Measurements from ENCODE around the gene DAPL1.

DAPL1 gene

DNA sequence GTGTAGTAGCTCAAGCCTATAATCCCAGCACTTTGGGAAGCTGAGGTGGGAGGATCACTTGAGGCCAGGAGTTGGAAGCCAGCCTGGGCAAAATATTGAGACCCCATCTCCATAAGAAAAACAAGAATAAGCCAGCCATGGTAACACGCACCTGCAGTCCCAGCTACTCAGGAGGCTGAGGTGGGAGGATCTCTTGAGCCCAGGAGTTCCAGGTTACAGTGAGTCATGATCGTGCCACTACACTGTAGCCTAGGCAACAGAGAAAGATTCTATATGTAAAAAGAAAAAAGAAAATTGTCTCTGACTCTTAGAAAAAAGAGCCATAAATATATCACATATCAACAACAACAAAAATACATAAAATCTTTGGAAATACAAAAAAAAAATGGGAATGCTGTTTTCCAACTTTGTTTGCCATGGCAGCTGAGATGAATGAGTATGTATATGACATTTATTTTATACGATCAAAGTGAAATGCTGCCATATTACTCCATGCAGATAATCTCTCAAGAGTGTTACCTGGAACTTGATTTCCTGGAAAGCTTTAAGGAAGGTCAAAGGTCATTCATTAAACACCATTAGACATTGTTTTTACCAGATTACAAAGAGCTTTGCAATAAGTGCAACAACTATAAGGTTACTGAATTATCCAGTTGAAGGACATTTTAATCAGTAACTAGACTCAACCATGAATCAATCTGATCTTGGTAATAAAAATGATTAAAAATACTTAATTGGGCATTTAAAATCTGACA, 19.7 kb upstream of the DAPL1 start:
- H3K4me3 ChIP-seq (ENCODE audit: low read depth, low read length) = no peak overlapping the region
- DNase-seq (ENCODE audit: low read depth) = no peak

DNA sequence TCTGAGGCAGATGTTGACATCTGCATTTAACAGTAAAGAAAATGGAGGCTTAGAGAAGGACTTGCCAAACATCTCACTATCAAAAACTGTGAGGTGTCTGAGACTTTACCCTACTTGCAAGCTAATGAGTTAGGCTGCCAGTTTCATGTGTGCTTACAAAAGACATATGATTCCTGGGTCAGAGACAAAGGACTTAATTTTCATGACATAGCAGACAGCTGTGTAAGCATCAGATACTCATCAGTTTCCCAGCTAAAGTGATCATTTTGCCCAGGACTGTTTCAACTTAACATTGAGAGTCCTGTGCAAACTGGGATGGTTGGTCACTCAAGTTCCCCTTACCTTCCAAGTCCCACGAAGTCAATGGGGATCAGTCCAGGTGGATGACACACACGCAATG, 18.9 kb upstream of the DAPL1 start:
- no peak for DNase-seq (ENCODE audit: low read depth)
- H3K4me3 ChIP-seq (ENCODE audit: low read depth, low read length) = no peak overlapping the region

DNA sequence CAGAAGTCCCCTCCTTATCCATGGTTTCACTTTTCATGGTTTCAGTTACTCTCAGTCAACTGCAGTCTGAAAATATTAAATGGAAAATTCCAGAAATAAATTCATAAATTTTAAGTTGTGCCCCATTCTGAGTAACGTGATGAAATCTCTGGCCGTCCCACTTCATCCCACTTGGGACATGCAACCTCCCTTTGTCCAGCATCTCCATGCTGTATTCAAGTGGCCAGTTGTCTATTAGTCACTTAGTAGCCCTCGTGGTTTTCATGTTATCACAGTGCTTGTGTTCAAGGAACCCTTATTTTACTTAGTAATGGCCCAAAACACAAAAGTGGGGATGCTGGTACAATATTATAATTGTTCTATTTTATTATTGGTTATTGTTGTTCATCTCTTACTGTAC, 18.0 kb upstream of the DAPL1 start:
- DNase-seq (ENCODE audit: low read depth) = no peak
- H3K4me3 ChIP-seq (ENCODE audit: low read depth, low read length) = no peak overlapping the region

DNA sequence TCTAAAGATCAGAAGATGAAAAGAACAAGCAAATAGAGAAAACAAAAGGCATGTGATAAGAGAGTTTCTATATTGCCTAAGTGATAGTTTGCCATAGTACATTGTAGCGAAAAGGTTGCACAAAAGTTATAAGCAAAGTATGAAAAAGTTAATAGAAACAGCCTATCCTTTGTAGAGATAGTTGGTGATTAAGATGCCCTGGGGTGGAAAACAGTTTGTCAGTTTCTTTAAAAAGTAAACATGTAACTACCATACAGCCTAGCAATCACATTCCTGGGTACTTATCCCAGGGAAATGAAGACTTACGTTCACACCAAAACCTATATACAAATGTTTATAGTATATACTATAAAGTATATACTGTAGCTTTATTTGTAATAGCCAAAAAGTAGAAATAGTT, 16.9 kb upstream of the DAPL1 start:
- H3K4me3 ChIP-seq (ENCODE audit: low read depth, low read length) = no peak overlapping the region
- DNase-seq (ENCODE audit: low read depth) = no peak

DNA sequence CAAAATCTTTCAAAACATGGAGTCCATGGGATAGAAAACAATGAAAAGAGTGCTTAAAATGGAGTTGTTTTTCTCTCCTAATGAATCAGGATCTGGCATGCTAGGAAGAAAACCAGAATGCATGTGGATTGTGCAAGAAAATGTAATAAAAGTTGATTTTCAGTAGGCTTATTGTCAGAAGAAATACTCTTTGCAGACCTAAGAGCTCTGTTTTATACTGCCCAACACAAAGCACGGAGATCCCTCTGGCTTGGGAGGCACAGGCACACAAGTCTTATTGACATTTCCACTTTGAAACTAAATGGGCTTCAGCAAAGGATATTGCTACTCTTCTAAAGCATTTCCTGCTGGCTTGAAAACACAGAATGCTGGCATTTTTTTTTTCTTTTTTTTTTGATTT, 15.5 kb upstream of the DAPL1 start:
- DNase-seq (ENCODE audit: low read depth) = no peak
- no peak overlapping the region for H3K4me3 ChIP-seq (ENCODE audit: low read depth, low read length)

DNA sequence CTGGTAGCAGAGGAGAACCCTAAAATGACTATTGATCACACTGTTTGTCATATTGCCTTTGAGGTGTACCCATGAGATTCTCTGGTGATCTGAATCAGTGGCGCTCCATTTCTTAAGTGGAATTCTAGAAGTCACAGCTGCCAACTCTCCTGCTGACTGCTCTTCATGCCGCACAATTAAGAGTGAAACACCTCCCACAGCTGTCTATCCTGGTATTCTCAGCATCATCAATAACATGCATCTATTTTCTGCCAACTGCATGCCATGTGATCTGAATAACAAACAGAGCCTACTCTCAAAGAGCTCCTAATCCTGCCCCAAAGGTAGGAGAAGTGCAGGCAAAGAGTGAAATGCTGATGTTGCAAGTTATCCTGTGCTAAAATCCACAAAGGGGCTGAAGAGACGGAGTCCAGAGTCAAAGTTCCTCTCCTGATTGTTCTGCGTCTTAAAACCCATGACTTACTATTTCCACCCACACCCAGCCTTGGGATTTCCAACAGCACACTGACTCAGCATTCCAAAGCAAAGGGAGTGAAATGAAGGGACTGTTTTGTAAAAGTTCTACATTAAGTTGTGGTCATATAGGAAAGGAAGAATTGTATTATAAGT, 13.7 kb upstream of the DAPL1 start:
- DNase-seq (ENCODE audit: low read depth) = peak; percentile 53
- no peak overlapping the region for H3K4me3 ChIP-seq (ENCODE audit: low read depth, low read length)

DNA sequence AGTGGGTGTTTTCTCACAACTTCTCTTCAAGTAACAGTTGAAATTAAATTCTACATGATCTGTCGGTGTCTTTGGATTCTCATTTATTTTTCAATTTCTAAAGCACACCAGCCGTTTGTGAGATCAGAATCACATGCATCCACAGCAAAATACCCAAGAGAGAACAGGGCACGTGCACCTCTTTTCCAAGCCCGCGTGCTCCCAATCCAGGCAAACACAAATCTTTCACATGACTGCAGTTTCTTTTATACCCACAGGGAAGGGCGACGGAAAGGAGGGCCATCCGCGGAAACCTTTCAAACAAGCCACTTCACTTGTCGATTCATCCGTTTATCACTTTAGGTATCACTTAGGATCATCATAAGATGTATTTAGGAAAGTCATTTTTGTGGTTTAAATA, 13.0 kb upstream of the DAPL1 start:
- no peak for DNase-seq (ENCODE audit: low read depth)
- no peak overlapping the region for H3K4me3 ChIP-seq (ENCODE audit: low read depth, low read length)

DNA sequence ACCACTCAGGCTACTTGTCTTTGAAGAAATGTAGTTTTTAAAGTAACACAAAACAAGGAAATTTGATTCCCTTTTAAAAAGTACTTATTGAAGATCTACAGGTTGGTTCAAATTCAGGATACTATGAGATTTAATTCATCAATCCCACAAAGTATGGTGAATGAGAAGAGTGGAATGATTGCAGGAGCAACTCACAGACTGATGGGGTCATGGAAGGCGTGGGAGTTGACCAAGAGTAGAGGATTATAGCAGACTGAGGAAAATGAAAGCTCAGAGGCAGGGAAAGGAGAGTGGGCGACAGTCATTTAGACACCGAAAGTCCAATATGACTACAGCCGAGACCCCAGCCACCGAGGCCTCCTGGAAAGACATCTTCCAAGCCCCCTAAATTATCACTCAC, 12.5 kb upstream of the DAPL1 start:
- H3K4me3 ChIP-seq (ENCODE audit: low read depth, low read length) = no peak overlapping the region
- DNase-seq (ENCODE audit: low read depth) = no peak

DNA sequence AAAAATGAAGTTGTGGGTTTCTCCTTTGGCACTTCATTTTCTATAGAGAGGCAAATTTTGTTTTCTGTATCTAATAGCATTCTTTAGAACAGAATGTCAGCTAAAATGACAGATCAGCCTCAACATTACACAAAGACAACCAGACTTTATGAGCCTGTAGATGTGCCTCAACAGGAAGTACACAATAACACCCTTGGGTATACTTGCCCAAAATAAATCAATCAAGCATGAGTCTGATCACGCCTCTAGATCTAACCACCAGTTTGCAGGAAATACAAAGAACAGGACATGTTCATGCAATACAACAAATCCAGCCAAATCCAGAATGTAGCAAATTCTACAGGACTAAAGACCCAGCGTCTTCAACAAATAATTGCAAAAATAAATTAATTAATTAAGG, 11.2 kb upstream of the DAPL1 start:
- DNase-seq (ENCODE audit: low read depth) = no peak
- no peak overlapping the region for H3K4me3 ChIP-seq (ENCODE audit: low read depth, low read length)

DNA sequence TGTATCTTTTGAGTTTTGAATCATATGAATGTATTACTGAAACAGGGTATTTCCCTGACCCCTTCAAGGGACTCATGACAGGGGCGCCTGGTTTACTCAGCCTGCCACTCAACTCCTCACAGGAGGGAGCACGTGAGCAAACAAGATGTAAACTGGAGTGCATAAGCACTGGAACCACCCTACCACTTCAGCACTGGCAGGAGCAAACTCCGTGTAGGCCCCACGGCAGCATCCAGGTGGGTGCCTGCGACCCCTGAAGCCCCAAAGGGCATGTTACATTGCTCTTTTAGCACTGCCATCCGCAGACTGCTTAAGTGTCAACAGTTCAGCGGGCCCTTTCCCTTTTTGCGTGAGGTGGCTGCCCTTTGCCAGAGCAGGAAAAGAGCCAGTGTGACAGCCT, 8.2 kb upstream of the DAPL1 start:
- H3K4me3 ChIP-seq (ENCODE audit: low read depth, low read length) = no peak overlapping the region
- no peak for DNase-seq (ENCODE audit: low read depth)

DNA sequence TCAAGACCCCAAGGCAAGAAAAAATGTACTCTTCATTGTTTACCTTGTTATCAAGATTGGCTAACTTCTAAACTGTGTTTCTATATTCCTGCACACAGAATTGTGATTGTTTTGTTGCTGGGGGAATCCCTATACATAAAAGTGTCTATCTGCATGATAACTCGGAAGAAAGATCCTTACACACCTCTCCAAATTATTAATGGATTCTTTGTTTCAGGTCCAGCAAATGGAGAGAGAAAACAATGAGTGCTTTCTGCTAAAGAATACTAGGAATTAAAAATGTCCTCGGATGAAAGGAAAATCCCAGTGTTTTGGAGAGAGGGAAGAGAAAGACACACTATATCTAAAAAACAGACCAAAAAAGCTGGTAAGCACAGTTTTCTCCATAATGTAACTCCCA, 6.2 kb upstream of the DAPL1 start:
- H3K4me3 ChIP-seq (ENCODE audit: low read depth, low read length) = no peak overlapping the region
- no peak for DNase-seq (ENCODE audit: low read depth)

DNA sequence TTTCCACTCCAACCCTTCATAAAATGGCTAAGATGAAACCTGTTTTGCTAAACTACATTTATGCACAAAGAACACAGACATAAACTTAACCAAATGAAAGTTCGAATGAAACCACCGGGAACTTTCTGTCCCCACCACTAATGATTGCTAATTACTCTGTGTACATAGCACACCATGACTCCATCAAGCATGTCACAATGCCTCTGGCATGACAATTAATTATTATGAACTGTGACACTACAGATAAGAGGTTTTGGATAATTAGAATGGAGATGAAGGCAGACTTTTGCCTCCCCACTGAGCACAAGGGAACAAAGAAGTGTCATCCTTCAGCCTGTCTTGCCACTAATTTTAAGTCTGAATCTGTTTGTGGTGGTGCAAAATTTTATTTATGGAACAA, 1.5 kb downstream of the DAPL1 start:
- DNase-seq (ENCODE audit: low read depth) = no peak
- H3K4me3 ChIP-seq (ENCODE audit: low read depth, low read length) = no peak overlapping the region

DNA sequence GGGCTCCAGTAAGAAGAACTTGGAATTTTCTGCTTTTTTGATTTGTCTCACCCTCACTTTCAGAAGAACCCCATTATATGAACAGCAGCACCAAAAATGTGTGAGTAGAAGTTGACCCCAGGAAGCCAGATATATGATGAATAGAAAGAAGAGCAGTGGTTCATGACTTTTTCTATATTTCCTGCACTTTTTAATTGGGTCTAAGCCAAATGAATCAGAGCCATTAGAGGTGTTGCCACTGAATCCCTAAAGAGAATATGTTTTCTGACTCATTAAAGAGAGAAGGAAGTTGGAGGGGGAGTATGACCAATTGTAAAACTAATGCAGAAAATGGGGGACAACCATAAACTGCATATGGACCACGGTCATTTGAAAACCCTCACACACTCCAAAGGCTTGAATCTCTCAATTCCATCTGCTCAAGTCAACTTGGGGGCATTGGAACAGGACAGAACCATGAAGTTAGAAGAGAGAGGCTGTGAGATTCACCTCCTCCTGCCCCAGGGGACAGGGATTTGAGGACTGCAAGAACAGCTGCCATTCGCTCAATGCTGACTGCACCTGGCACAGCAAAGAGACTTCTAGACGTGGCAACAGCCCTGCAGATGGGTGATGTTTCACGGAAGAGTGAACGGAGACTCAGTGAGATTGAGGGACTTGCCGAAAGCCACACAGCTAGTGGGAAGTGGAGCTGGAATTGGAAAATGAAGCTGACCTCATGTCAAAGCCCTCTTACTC, 3.0 kb downstream of the DAPL1 start:
- H3K4me3 ChIP-seq (ENCODE audit: low read depth, low read length) = no peak overlapping the region
- no peak for DNase-seq (ENCODE audit: low read depth)

DNA sequence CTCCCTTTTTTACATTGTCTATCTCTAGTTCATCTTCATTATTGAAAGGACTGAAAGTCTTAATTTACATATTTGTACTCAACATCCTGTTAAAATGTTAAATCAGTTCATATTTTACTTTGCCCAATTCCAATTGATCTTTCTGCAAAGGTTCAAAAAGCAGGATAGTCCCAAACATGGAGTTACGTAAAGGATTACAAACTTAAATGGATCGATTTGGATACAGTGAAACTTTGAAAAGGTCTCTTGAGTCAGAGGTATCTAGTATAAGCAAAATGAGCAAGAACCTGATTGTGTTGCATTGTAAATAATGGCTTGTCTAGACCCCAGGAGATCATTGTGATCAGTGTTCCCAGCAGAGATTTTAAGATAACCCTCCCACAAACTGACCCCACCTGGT, 4.1 kb downstream of the DAPL1 start:
- H3K4me3 ChIP-seq (ENCODE audit: low read depth, low read length) = no peak overlapping the region
- no peak for DNase-seq (ENCODE audit: low read depth)

DNA sequence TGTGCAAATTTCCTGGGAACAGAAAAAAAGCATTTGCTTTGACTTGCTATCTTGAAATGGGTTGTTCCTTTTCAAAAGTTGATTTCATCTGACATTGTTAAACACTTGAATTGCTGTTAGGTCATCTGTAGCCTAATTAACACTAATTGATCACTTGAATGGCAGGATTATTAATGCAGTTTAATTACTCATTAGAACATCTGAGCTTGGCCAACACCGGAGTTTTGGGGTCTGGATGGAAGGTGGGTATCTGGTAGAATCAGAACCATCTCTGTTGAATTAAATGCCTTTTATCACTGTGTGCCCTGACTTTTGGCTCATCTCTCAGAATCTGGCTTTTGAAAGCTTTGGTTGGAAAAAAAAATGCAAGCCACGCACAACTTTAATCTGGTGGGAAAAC, 8.4 kb downstream of the DAPL1 start:
- no peak overlapping the region for H3K4me3 ChIP-seq (ENCODE audit: low read depth, low read length)
- DNase-seq (ENCODE audit: low read depth) = no peak

DNA sequence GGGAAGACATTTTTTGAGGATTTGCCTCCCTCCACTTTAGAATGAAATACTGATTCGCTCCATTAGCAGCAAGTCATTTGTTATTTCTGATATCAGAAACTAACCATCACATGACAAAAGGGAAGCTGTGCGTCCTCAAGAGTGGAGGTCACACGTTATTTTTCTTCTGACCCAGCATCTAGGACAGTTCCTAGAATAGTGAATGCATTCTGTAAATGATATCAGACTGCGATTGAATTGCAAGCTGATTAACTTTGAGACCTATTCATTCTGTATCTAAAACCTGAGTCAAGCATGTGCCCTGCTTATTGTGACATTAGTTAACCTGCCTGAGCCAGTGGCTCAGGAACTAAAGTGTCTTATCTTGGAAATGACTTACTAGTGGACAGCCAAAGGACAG, 10.1 kb downstream of the DAPL1 start:
- no peak for DNase-seq (ENCODE audit: low read depth)
- H3K4me3 ChIP-seq (ENCODE audit: low read depth, low read length) = no peak overlapping the region

DNA sequence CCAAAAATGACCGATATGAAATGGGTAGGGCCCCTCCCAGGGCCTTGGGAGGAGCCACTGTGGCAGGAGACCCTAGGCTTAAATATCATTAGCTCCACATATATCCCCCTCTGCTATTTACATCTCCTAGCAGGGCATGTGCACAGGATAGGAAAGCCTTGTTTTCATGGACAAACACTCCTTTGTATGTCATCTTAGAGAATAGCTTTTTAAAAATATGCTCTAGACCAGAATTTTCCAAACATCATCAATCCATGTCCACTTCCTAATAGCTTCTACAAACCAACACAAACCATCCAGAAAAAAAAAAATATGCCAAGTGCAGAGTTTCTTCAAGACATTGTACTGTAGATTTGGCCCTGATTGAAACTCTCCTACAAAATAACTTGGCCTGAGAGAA, 10.8 kb downstream of the DAPL1 start:
- DNase-seq (ENCODE audit: low read depth) = no peak

DNA sequence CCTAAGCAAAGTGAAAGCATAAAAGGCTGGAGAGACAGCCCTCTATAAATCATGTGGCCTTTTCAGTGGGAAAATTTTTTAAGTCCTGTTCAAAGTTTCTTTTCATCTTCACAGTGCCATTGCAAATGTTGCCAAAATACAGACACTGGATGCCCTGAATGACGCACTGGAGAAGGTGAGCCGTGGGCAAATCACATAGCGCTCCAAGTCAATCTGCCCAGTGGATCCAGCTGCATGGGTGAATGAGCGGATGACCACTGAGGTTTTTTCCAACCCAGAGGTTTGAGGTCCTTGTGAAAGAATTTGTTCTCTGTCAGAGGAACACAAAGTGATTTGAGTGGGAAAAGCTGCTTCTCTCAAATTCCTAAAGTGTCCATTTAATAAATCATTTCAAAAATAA, 11.8 kb downstream of the DAPL1 start:
- no peak for DNase-seq (ENCODE audit: low read depth)
- no peak overlapping the region for H3K4me3 ChIP-seq (ENCODE audit: low read depth, low read length)

More for the DNA sequence above, 10.8 kb downstream of the DAPL1 start:
- H3K4me3 ChIP-seq (ENCODE audit: low read depth, low read length) = no peak overlapping the region

DNA sequence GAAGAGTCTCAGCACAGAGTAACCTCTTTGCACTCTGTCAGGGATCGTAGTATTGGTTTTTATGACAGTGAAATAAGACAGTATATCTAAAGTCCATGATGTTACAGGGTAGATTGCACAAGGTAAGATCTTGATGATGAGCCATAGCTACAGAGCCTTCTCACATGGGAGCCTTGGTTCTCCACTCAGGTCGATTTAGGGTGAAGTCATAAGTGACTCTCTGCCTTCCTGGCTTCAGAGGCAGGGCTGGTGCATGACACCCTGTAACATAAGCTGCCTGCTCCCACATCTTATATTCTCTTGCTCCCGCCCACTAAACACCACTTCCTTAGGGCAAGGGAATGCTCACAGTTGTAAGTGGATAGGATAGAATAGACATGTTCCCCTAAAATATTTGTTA, 13.3 kb downstream of the DAPL1 start:
- DNase-seq (ENCODE audit: low read depth) = no peak
- H3K4me3 ChIP-seq (ENCODE audit: low read depth, low read length) = no peak overlapping the region

DNA sequence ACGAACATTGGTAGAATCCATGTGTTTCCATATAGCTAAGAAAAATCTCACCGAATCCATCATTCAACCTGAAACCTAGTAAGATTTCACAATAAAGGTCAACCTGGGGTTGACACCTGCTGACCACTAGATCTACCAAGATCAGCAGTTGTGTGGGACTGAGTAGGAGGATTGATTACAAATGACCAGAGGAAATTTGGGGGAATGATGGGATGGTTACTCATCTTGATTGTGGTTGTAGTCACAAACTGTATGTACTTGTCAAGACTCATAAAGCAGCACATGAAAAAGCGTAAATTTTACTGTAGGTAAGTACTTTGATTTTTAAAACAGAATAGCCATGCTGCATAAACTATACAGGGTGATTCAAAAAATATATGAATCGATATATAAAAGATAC, 14.7 kb downstream of the DAPL1 start:
- DNase-seq (ENCODE audit: low read depth) = no peak
- no peak overlapping the region for H3K4me3 ChIP-seq (ENCODE audit: low read depth, low read length)
